Kidney (tissue), 14 donors: Measurements from ENCODE around the gene RSRC1. TPM values are rescaled to one million over a fixed set of nuclear protein-coding genes. Genes with fewer than 3 reads are reported as not detected.

Source experiments
- DNase-seq, 5 donors: peaks; one replicate each; pipeline ENCODE4 v3.0.0-alpha.2; 2013 to 2020
- FAIRE-seq: peaks from 2 replicates; lab custom pipeline; 2012; peaks lifted over from hg19 to GRCh38; lab: Jason Lieb, UNC
- H3K27ac ChIP-seq, 2 donors: one replicate each; pipeline ENCODE4 v1.7.0; 2013; ENCODE audit warnings: low read depth in 2 of 2, low read length in 2 of 2, inconsistent platforms in 1 of 2
- H3K27me3 ChIP-seq: one replicate; pipeline ENCODE4 v1.7.1; 2013; ENCODE audit warnings: low read length, inconsistent platforms; ENCODE audit not compliant: control insufficient read depth, insufficient read depth
- H3K36me3 ChIP-seq, 3 donors: one replicate each; pipeline versions ENCODE4 v1.7.0 to v1.7.1; 2013; ENCODE audit warnings: low read length in 3 of 3, control low read depth in 1 of 3, inconsistent platforms in 1 of 3; ENCODE audit not compliant: insufficient read depth in 3 of 3, control insufficient read depth in 2 of 3
- H3K4me1 ChIP-seq, 3 donors: one replicate each; pipeline versions ENCODE4 v1.7.0 to v1.7.1; 2013; ENCODE audit warnings: low read length in 3 of 3, inconsistent platforms in 1 of 3, low read depth in 1 of 3; ENCODE audit not compliant: control insufficient read depth in 2 of 3, insufficient read depth in 2 of 3
- H3K4me3 ChIP-seq, 3 donors: one replicate each; pipeline versions ENCODE4 v1.7.0 to v1.8.1; 2013; ENCODE audit warnings: low read length in 3 of 3, control low read depth in 1 of 3, inconsistent platforms in 1 of 3
- H3K9ac ChIP-seq, 3 donors: one replicate each; pipeline versions ENCODE4 v1.7.0 to v1.7.1; 2013; ENCODE audit warnings: low read length in 3 of 3, control low read depth in 1 of 3, inconsistent platforms in 1 of 3
- H3K9me3 ChIP-seq, 3 donors: one replicate each; pipeline versions ENCODE4 v1.7.0 to v1.7.1; 2013; ENCODE audit warnings: low read length in 3 of 3, control low read depth in 1 of 3, inconsistent platforms in 1 of 3; ENCODE audit not compliant: control insufficient read depth in 2 of 3, insufficient read depth in 1 of 3
- intact Hi-C: fragments of 100-400 bp; cut with DNase I; formaldehyde crosslinking; loops from one replicate; pipeline ENCODE4 v1.11.1; 2022
- polyA plus RNA-seq: library from polyadenylated mRNA; stranded (reverse); fragments of 350-450 nt; fragmentation: Illumina TruSeq; extraction: RNeasy Lipid Tissue Mini Kit (QIAGEN cat#74804); gene quantifications from one replicate; pipeline ENCODE4 v1.2.3, GENCODE V29; 2014; ENCODE audit warnings: low read depth, low replicate concordance; ENCODE audit not compliant: insufficient read depth
- total RNA-seq: library from RNA; stranded (reverse); fragmentation: NEBNext Ultra II Directional; extraction: Animal tissue kit (Norgen Biotek cat#: 25700); gene quantifications from one replicate; pipeline ENCODE4 v1.2.1, GENCODE V29; 2021
- TF ChIP-seq, protein P1 (sequence below): IDR thresholded peaks from 3 replicates; pipeline ENCODE4 v1.5.1; 2012; ENCODE audit warnings: mild to moderate bottlenecking, moderate library complexity, borderline replicate concordance; ENCODE audit not compliant: insufficient read depth; ENCODE audit errors: extremely low read depth
- donor health status: control.
- donor health status: control.
- donor health status: control.
- donor health status: control.
- donor health status: control.
- donor health status: DM: yes; HTN: yes; CAD: no.
- donor health status: Normal renal cell carcinoma (clear cell type).

The RSRC1 gene
- total and polyA plus RNA-seq, 2 donors from 2014 or later = 14.3 to 33.8 TPM

DNA sequence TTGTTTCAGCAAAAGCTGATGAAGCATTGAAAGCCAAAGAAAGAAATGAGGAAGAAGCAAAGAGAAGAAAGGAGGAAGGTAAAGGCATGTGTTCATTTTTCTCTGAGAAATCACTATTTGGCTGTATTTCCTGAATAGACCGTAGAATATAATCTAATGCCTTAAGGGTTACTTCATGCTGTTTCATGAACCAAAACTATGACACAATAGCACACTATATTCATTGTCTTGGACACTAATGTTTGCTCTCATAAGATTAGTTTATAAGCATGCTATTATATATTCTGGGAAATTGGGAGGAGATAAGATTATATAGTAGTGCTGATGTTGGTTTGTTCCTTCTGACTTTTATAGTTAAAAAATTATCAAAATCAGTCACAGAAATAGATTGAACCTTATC lies 351.0 kb downstream of the RSRC1 start:
- H3K4me1 ChIP-seq = no peaks in the 10 kb centered on the region
- no peak overlapping the region for H3K27ac ChIP-seq
- H3K36me3 ChIP-seq = no peaks in the 10 kb centered on the region
- H3K4me3 ChIP-seq = no peak overlapping the region
- FAIRE-seq = no peak
- intact Hi-C loops = no loop called here
- no peak for DNase-seq
- TF ChIP-seq, protein P1, sequence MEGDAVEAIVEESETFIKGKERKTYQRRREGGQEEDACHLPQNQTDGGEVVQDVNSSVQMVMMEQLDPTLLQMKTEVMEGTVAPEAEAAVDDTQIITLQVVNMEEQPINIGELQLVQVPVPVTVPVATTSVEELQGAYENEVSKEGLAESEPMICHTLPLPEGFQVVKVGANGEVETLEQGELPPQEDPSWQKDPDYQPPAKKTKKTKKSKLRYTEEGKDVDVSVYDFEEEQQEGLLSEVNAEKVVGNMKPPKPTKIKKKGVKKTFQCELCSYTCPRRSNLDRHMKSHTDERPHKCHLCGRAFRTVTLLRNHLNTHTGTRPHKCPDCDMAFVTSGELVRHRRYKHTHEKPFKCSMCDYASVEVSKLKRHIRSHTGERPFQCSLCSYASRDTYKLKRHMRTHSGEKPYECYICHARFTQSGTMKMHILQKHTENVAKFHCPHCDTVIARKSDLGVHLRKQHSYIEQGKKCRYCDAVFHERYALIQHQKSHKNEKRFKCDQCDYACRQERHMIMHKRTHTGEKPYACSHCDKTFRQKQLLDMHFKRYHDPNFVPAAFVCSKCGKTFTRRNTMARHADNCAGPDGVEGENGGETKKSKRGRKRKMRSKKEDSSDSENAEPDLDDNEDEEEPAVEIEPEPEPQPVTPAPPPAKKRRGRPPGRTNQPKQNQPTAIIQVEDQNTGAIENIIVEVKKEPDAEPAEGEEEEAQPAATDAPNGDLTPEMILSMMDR = no peak
- H3K9me3 ChIP-seq = no peaks in the 10 kb centered on the region
- H3K27me3 ChIP-seq = no peaks in the 10 kb centered on the region
- no peak overlapping the region for H3K9ac ChIP-seq

DNA sequence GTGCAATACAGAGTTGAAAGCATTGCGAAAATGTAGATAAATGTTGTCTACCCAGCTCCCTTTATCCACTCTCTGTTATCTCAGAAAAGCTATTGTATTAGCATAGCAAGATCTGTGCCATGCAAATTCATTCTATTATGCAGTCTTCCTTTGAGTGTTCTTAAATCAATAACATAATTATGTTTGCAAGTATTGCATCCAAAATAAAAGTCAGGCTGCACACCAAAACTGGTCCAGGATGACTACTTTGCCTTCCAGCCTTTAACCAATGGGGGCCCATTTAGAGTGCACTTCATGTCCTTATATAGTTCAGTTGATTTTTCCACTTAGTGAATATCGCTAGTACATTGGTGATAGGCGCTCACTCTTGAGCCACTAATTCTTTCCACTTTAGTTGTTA lies 353.7 kb downstream of the RSRC1 start:
- no peak overlapping the region for H3K4me3 ChIP-seq
- H3K27ac ChIP-seq = no peak overlapping the region
- intact Hi-C loops = no loop called here
- DNase-seq (no peak), FAIRE-seq (no peak)
- TF ChIP-seq, protein P1 = no peak
- no peaks in the 10 kb centered on the region for H3K36me3 ChIP-seq
- no peaks in the 10 kb centered on the region for H3K27me3 ChIP-seq
- no peaks in the 10 kb centered on the region for H3K4me1 ChIP-seq
- H3K9me3 ChIP-seq = no peaks in the 10 kb centered on the region
- no peak overlapping the region for H3K9ac ChIP-seq

DNA sequence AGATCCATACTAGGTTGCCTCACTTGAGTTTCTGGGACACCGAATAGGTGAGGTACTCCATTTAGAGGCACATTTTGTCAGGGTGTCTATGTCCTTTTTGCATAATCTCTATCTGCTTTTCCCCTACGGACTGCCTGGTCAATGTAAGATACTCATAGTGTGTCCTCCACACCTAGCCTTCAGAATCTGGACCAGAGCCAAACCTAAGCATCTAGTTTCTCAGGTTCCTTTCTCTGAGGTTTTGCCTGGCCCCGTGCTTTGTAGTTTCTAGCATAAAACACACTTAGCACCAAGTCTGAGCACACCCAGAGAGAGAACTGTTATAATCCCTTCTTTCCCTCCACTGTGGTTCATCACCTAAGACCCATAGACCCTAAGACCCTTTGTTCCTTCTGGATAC lies 355.2 kb downstream of the RSRC1 start:
- DNase-seq (no peak), FAIRE-seq (no peak)
- Histone ChIP-seq H3K9me3 (no peaks in the 10 kb centered on the region), H3K9ac (no peak overlapping the region), H3K27ac (no peak overlapping the region), H3K27me3 (no peaks in the 10 kb centered on the region), H3K36me3 (no peaks in the 10 kb centered on the region), H3K4me1 (no peaks in the 10 kb centered on the region), H3K4me3 (no peak overlapping the region)
- intact Hi-C loops = no loop called here
- TF ChIP-seq, protein P1 = no peak

DNA sequence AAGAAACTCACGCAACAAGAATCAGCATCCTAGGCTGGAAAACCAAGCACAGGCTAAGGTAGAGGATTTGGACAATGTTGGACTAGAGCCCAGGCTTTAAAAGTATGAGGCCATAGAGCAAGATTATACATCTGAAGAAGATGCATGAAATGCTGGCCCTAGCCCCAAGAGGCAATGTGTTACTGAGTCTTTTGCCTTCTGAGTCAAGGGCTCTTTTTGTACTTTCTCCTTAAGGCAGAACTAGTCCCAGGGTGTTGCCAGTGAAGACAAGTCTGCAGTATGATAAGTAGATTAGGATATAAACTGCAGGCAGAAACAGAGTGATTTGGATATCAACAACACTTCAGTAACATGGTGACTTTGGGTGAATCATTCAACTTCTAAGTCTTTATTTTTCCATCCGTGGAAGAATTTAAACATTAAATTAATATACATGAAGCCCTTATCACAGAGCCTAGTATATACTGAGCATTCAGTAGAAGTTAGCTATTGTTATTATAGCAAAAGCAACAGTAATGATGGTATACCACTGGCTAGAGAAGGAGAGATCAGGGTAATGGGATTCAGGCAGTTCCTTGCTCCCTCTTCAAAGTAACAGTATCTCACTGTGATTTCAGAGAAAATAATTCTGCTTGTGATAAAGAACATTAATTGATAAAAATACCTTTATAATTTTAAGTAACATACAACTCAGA lies 361.2 kb downstream of the RSRC1 start:
- DNase-seq = no peak
- H3K4me3 ChIP-seq = no peak overlapping the region
- no peaks in the 10 kb centered on the region for H3K9me3 ChIP-seq
- H3K9ac ChIP-seq = no peak overlapping the region
- TF ChIP-seq, protein P1 = no peak
- intact Hi-C loops = no loop called here
- FAIRE-seq = no peak
- H3K36me3 ChIP-seq = no peaks in the 10 kb centered on the region
- H3K27me3 ChIP-seq = no peaks in the 10 kb centered on the region
- H3K4me1 ChIP-seq = no peaks in the 10 kb centered on the region
- no peak overlapping the region for H3K27ac ChIP-seq
